Sigmoid colon (tissue), 4 donors: ENCODE measurements around the gene MYO1H.

ENCODE experiments used
- EP300 ChIP-seq, 4 donors: sonication (generic); formaldehyde crosslinking; IDR thresholded peaks; one replicate each; pipeline ENCODE4 v1.6.1; 2017; ENCODE audit warnings: antibody characterized with exemption in 4 of 4
- POLR2A ChIP-seq, 2 donors: fragments of 450-650 bp; IDR thresholded peaks; one replicate each; pipeline ENCODE4 v1.6.1; 2016; ENCODE audit warnings: antibody characterized with exemption in 2 of 2, mild to moderate bottlenecking in 2 of 2, moderate library complexity in 2 of 2
- POLR2AphosphoS5 ChIP-seq, 4 donors: sonication (generic); formaldehyde crosslinking; IDR thresholded peaks; one replicate each; pipeline ENCODE4 v1.6.1; 2017; ENCODE audit warnings: antibody characterized with exemption in 4 of 4
- TF ChIP-seq, protein P1 (sequence below), 4 experiments: fragments of 450-650 bp in 3 of 4; fragments of 200-600 bp in 1 of 4; IDR thresholded peaks; one replicate each; pipeline ENCODE4 v1.5.1; 2016 to 2019; ENCODE audit warnings: antibody characterized with exemption in 4 of 4, mild to moderate bottlenecking in 3 of 4, moderate library complexity in 2 of 4

- TF ChIP-seq POLR2AphosphoS5 (IDR thresholded peaks at IDR 0.05) (no peak), POLR2A (IDR thresholded peaks at IDR 0.05) (no peak), EP300 (IDR thresholded peaks at IDR 0.05) (no peak)
- TF ChIP-seq, protein P1, sequence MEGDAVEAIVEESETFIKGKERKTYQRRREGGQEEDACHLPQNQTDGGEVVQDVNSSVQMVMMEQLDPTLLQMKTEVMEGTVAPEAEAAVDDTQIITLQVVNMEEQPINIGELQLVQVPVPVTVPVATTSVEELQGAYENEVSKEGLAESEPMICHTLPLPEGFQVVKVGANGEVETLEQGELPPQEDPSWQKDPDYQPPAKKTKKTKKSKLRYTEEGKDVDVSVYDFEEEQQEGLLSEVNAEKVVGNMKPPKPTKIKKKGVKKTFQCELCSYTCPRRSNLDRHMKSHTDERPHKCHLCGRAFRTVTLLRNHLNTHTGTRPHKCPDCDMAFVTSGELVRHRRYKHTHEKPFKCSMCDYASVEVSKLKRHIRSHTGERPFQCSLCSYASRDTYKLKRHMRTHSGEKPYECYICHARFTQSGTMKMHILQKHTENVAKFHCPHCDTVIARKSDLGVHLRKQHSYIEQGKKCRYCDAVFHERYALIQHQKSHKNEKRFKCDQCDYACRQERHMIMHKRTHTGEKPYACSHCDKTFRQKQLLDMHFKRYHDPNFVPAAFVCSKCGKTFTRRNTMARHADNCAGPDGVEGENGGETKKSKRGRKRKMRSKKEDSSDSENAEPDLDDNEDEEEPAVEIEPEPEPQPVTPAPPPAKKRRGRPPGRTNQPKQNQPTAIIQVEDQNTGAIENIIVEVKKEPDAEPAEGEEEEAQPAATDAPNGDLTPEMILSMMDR (IDR thresholded peaks at IDR 0.05), result no peak
Observed at GRCh38 chr12:109493938-109494337, 146.2 kb downstream of the MYO1H start.
